HL-60/S4 treated with retinoic acid at 250 ng/mL for 4 days and 3 days (cell line): Measurements from ENCODE around the gene MAP3K20.

Experiments used
- in situ Hi-C: fragments of 300-500 bp; cut with MboI; formaldehyde crosslinking; loops from 2 replicates; pipeline ENCODE4 v1.7.0; 2022; ENCODE audit warnings: low sequenced_read_pairs

Gene MAP3K20

GRCh38 chr2:173049831-173050230, 25.8 kb upstream of the MAP3K20 start:
- in situ Hi-C loops: no loop called here

- in situ Hi-C loops: no loop called here
Measured at GRCh38 chr2:173050684-173051083, 25.0 kb upstream of the MAP3K20 start.

GRCh38 chr2:173051463-173052215, 24.0 kb upstream of the MAP3K20 start:
- in situ Hi-C loops: no loop called here

- in situ Hi-C loops: no loop called here
Measured at GRCh38 chr2:173053043-173053699, 22.5 kb upstream of the MAP3K20 start.

- in situ Hi-C loops: no loop called here
Measured at GRCh38 chr2:173054466-173054865, 21.2 kb upstream of the MAP3K20 start.

GRCh38 chr2:173056705-173057364, 18.8 kb upstream of the MAP3K20 start:
- in situ Hi-C loops: no loop called here

GRCh38 chr2:173058097-173058496, 17.5 kb upstream of the MAP3K20 start:
- in situ Hi-C loops: no loop called here

GRCh38 chr2:173058673-173059072, 17.0 kb upstream of the MAP3K20 start:
- in situ Hi-C loops: no loop called here

GRCh38 chr2:173059292-173059691, 16.4 kb upstream of the MAP3K20 start:
- in situ Hi-C loops: no loop called here

GRCh38 chr2:173059971-173060461, 15.6 kb upstream of the MAP3K20 start:
- in situ Hi-C loops: no loop called here

- in situ Hi-C loops: no loop called here
Measured at GRCh38 chr2:173062801-173063200, 12.8 kb upstream of the MAP3K20 start.

- in situ Hi-C loops: no loop called here
Measured at GRCh38 chr2:173064151-173064805, 11.4 kb upstream of the MAP3K20 start.

- in situ Hi-C loops: no loop called here
Measured at GRCh38 chr2:173066887-173067676, 8.6 kb upstream of the MAP3K20 start.

- in situ Hi-C loops: no loop called here
Measured at GRCh38 chr2:173075056-173075780, 428 bp upstream of the MAP3K20 start.

- in situ Hi-C loops: no loop called here
Measured at GRCh38 chr2:173076581-173077345, 1.1 kb downstream of the MAP3K20 start.

GRCh38 chr2:173077506-173078177, 2.0 kb downstream of the MAP3K20 start:
- in situ Hi-C loops: no loop called here

- in situ Hi-C loops: no loop called here
Measured at GRCh38 chr2:173079141-173079540, 3.5 kb downstream of the MAP3K20 start.
